Cardiac fibroblast (primary cell): Measurements from ENCODE around the gene BCL2L2.
A peak's percentile ranks its signal among the peaks of the same experiment; 100 is the strongest.

ENCODE experiments used
- DNase-seq, 2 donors: peaks; one replicate each; pipeline versions ENCODE4 v3.0.0 to v3.0.0-alpha.2; 2010; ENCODE audit warnings: low read depth in 2 of 2
- H3K4me3 ChIP-seq, 2 donors: replicated peaks in 1 of 2; 1 replicate in 1 of 2; 2 replicates in 1 of 2; pipeline ENCODE4 v1.5.1; 2011; ENCODE audit warnings: low read depth in 2 of 2, low read length in 2 of 2, mild to moderate bottlenecking in 2 of 2, moderate library complexity in 1 of 2
- CTCF ChIP-seq: IDR thresholded peaks from one replicate; pipeline ENCODE4 v1.5.1; 2011; ENCODE audit warnings: low read depth, mild to moderate bottlenecking, low read length, inconsistent platforms

The BCL2L2 gene

GRCh38 chr14:23327947-23328744 lies 21.5 kb downstream of the BCL2L2 start:
- no peak overlapping the region for H3K4me3 ChIP-seq
- peak; percentile 77 for TF ChIP-seq CTCF
- peak; percentile 86 to 87 for DNase-seq

GRCh38 chr14:23335623-23336022 lies 29.0 kb downstream of the BCL2L2 start:
- no peak for DNase-seq
- TF ChIP-seq CTCF: no peak
- no peak overlapping the region for H3K4me3 ChIP-seq

- no peak for DNase-seq
- no peak for TF ChIP-seq CTCF
- H3K4me3 ChIP-seq: no peak overlapping the region
These were observed 33.1 kb downstream of the BCL2L2 start for GRCh38 chr14:23339506-23340268.

GRCh38 chr14:23344481-23344880 lies 37.8 kb downstream of the BCL2L2 start:
- no peak for DNase-seq
- no peak for TF ChIP-seq CTCF
- no peak overlapping the region for H3K4me3 ChIP-seq

GRCh38 chr14:23345987-23346692 lies 39.5 kb downstream of the BCL2L2 start:
- H3K4me3 ChIP-seq: no peak overlapping the region
- no peak for DNase-seq
- TF ChIP-seq CTCF: no peak

- no peak for TF ChIP-seq CTCF
- DNase-seq: no peak
- H3K4me3 ChIP-seq: no peak overlapping the region
These were observed 40.2 kb downstream of the BCL2L2 start for GRCh38 chr14:23346693-23347405.
